ENCODE measurements around the gene VCL.
"Not testable (repeated sequence)": the region's sequence is repeated elsewhere in the genome, so short reads cannot be mapped to it uniquely, and the experiment has no call there.

VCL gene

DNA sequence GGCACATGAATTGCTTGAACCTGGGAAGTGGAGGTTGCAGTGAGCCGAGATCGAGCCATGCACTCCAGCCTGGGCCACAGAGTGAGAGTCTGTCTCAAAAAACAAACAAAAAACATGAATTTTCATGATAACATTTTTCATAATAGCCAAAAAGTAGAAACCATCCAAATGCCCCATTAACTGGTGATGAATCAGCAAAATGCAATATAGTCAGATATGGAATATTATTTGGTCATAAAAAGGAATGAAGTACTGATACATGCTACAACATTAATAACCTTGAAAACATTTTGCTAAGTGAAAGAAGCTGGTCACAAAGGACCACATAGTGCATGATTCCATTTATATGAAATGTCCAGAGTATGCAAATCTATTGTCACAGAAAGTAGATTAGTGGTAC is 24.5 kb upstream of the VCL start:
- DNase-seq, result no peak

GRCh38 chr10:73974309-73974946 is 23.5 kb upstream of the VCL start:
- peak in 2 of 5 experiments; percentile 22 to 79 for DNase-seq

DNA sequence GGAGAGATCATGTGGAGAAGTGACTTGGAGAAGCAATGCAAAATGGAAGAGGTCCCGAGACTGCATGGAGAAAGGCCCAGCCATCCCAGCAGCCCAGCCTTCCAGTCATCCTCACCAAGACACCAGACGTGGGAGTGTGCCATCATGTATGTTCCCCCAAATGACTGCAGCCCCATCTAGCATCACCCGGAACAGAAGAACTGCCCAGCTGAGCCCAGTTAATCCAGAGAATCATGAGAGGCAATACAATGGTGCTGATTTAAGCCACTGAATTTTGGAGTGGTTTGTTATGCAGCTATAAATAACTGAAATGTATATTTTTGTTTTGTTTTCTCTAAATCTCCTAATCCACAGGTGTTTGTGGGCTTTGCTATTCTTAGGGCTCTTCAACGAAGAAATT is 22.5 kb upstream of the VCL start:
- DNase-seq, result no peak

DNA sequence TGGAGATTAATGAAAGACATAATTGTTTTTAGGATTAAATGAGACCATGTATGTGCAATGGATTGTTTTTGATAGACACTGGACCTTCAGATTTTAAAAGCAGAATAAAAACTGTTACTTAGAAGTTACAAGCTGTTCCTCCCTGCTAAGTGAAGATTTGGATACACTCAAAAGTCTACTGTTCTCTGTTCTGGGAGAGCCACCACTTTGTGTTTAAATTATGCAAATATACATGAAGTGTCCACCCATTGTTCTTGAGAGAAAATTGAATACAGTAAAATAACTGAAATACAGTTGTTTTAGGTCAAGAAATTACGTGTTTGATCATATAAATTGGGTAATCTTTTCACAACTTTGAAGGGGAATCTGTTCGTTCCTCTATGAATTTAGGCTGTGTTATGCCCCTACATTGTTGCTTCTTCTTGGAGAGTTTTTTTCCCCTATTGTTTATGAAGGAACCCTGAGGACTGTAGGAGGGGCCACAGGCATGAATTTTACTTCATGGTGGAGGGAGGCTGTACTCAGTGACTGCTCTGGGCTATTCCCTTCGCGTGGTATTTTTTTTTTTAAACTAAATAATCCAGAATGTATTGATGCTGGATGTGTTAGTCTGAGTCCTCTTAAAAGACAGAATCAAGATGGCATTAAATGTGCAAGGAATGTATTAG is 18.6 kb upstream of the VCL start:
- DNase-seq, result no peak

DNA sequence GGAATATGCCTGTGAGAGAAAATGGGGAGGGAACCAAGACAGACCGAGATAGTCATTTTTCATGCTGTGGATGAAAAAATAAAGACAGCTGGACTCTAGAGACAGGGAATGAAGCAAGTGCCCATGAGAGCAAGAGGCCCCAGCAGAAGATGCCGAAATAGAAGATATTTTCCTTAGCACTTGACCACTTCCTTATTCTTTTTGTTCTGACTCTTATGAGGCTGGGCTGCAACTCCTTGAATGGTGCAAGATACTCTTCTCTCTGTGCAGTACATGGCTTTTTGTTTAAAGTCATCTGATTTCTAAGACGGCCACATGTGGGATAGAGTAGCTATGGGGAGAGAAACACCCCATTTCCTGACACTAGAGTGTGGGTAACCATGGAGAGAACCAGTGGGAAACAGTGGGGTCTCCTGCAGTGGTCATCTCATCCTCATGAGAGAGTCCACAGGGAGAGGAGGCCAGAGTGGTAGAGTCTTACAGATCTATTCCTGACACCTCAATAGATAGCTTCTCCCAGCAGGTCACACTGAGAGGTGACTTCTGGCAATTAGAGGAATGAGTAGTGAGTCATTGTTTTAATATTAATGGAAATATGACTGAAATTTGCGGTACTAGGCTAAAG is 18.0 kb upstream of the VCL start:
- DNase-seq, result no peak

DNA sequence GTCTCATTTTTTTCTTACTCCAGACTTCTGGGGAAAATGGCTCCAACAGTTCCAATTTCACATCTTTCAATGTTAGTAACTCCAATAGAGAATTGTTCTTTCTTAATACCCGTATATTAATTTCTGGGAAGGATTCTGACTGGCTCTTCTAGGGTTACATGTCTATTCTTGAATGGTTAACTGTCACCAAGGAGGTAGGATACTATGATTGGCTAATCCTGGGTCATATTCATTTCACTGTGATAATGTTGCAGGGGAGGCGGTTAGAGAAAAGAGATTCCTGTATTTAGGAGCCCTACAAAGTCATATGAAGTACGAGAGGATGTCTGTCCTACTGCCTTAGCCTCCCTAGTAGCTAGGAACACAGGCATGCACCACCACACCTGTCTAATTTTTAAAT is 16.1 kb upstream of the VCL start:
- DNase-seq, result no peak

DNA sequence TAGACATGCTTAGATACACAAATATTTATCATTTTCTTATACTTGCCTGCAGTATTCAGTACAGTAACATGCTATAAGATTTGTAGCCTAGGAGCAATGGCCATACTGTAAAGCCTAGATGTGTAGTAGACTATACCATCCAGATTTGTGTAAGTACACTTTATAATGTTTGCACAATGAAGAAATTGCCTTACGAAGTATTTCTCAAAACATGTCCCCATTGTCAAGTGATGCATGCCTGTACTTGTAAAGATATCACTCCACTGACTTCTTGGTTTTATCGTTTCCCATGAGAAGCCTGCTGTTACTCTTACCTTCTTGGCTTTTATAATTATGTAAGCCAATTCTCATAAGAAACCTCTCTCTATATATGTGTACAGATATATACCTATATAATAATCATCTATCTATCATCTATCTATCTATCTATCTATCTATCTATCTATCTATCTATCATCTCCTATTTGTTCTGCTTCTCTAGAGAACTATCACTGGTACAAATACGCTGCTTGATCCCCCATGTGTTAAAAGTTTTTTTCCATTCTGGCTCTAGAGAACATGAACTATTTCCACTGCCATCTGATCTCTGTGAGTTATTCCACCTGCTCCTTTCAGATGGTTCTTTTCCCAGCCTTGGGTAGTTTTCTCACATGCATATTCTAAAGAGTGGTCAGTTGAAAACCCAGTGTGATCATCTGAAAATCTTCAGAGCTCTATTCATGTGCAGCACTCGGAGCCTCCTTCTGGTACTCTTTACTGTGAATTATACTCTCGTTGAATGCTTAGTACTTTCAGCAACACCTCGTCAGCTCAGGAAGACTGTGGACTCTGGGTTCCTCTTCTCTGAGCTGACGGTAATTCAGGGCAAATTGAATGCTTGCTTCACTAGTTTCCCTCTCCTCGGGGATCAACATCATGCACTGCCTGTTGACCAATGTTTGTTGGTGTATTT is 14.5 kb upstream of the VCL start:
- no peak for DNase-seq

- DNase-seq, result peak in 1 of 5 experiments; percentile 34
Measured at GRCh38 chr10:73989594-73990150, 8.2 kb upstream of the VCL start.

- DNase-seq, result no peak
Measured at GRCh38 chr10:73991203-73991883, 6.6 kb upstream of the VCL start.

- peak; percentile 35 to 99 (median 65) for DNase-seq
Measured at GRCh38 chr10:73991884-73992245, 6.1 kb upstream of the VCL start.

GRCh38 chr10:73992899-73993788 is 4.8 kb upstream of the VCL start:
- DNase-seq, result no peak

GRCh38 chr10:73995035-73995358 is 2.9 kb upstream of the VCL start:
- DNase-seq, result no peak

GRCh38 chr10:73997461-73997786 is 492 bp upstream of the VCL start:
- peak in 2 of 5 experiments; percentile 52 to 87 for DNase-seq

- no peak for DNase-seq
Measured at GRCh38 chr10:73998623-73998928, 660 bp downstream of the VCL start.

- DNase-seq, result no peak
Measured at GRCh38 chr10:73998929-73999691, 1.2 kb downstream of the VCL start.

- no peak for DNase-seq
Measured at GRCh38 chr10:73999703-74000102, 1.8 kb downstream of the VCL start.

DNA sequence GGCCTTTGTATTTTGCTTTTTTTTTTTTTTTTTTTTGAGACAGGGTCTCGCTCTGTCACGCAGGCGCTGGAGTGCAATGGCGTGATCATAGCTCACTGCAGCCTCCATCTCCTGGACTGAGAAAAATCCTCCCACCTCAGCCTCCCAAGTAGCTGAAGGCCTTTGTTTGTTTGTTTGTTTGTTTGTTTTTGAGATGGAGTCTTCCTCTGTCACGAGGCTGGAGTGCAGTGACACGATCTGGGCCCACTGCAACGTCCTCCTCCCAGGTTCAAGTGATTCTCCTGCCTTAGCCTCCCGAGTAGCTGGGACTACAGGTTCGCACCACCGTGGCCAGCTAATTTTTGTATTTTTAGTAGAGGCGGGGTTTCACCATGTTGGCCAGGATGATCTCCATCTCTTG is 2.3 kb downstream of the VCL start:
- not testable (repeated sequence) for DNase-seq

- no peak for DNase-seq
Measured at GRCh38 chr10:74000892-74001669, 3.2 kb downstream of the VCL start.

DNA sequence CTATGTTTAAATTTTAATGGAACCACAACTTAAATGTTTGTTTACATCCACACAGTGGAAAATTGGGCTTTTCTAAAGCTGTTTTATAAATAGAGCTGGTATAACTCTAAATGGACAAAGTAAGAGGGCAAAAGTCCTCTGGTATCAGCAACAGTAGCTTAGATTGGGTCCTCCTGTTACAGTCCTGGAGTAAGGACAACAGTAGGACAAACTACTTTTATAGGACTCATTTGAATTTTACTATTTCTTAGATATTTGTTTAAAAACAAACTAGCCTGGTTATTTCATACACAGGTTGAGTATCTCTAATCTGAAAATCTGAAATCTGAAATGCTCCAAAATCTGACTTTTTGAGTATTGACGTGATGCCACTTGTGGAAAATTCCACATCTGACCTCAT is 8.4 kb downstream of the VCL start:
- DNase-seq, result no peak

DNA sequence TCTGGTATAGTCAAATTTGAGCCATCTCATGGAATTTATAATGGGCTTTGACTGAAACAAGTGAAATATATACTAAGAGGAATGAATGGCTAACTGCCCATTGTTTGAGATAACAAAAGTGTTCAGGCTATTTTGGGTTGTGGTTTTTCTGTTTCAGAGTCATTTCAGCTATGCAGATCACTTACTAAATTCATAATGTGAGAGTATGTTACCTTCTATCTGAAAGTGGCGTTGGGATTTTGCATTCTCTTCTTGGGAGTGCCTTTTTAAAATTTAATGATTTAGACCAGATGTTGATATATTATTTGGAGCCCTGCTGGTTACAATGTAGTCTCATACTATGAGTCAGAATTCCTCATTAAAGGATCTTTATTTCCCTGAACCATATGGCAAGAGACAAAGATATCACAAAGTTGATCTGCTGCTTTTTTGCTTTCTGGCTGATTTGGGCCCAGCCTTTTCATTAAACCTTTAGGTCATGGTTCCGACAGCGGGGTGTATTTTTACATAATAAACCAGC is 10.4 kb downstream of the VCL start:
- DNase-seq, result peak in 1 of 5 experiments; percentile 38
